Measurements from ENCODE around the gene ARF1.

GRCh38 chr1:228092342-228093049 is 10.0 kb downstream of the ARF1 start:
- TF ChIP-seq CTCF (IDR thresholded peaks at IDR 0.05; ENCODE audit: low read depth, low read length) (no peak), POLR2A (IDR thresholded peaks at IDR 0.05; ENCODE audit: extremely low read depth, insufficient read length) (no peak)
- TF ChIP-seq, protein P1, sequence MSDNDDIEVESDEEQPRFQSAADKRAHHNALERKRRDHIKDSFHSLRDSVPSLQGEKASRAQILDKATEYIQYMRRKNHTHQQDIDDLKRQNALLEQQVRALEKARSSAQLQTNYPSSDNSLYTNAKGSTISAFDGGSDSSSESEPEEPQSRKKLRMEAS (IDR thresholded peaks at IDR 0.05; ENCODE audit: low read depth, low read length), result no peak

Data from NB4 (cell line).